SU-DHL-6 (cell line): ENCODE data around the gene ICE1.

Experiments used
- EZH2phosphoT487 ChIP-seq: fragments of 200-600 bp; sonication (generic), shearing (Covaris generic); conservative IDR thresholded peaks from 2 replicates; pipeline ENCODE4 v1.6.1; 2018; ENCODE audit warnings: mild to moderate bottlenecking, antibody characterized with exemption, low read length, moderate library complexity, mixed read lengths
- TF ChIP-seq, protein P1 (sequence below): fragments of 200-600 bp; sonication (generic); IDR thresholded peaks from one replicate; pipeline ENCODE4 v1.5.1; 2017; ENCODE audit warnings: antibody characterized with exemption, mild to moderate bottlenecking, low read length, moderate library complexity; ENCODE audit not compliant: insufficient read depth, poor library complexity, severe bottlenecking

DNA sequence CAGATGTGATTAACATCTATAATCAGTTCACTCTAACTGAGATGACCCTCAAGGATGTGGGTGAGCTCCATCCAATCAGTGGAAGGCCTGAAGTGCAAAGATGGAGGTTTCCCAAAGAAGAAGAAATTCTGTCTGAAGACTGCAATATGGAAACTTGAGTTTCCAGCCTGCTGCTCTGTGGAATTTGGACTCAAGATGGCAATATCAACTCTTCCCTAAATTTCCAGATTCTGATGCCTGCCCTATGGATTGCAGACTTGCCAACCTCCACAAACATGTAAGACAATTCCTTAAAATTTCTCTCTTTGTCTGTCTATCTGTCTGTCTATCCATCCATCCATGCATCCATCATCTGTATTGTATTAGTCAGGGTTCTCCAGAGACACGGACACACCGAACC is 85.9 kb downstream of the ICE1 start:
- TF ChIP-seq, protein P1, sequence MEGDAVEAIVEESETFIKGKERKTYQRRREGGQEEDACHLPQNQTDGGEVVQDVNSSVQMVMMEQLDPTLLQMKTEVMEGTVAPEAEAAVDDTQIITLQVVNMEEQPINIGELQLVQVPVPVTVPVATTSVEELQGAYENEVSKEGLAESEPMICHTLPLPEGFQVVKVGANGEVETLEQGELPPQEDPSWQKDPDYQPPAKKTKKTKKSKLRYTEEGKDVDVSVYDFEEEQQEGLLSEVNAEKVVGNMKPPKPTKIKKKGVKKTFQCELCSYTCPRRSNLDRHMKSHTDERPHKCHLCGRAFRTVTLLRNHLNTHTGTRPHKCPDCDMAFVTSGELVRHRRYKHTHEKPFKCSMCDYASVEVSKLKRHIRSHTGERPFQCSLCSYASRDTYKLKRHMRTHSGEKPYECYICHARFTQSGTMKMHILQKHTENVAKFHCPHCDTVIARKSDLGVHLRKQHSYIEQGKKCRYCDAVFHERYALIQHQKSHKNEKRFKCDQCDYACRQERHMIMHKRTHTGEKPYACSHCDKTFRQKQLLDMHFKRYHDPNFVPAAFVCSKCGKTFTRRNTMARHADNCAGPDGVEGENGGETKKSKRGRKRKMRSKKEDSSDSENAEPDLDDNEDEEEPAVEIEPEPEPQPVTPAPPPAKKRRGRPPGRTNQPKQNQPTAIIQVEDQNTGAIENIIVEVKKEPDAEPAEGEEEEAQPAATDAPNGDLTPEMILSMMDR: no peak
- TF ChIP-seq EZH2phosphoT487: no peak
